Naive thymus-derived CD4-positive, alpha-beta T cell (primary cell): ENCODE measurements around the gene OCIAD2. TPM values are rescaled to one million over a fixed set of nuclear protein-coding genes. Genes with fewer than 3 reads are reported as not detected.
"Not testable (repeated sequence)": the region's sequence is repeated elsewhere in the genome, so short reads cannot be mapped to it uniquely, and the experiment has no call there.

Experiments
- ATAC-seq: fragments of 150-1000 bp; cut with Tn5 transposase; 2 replicates; pipeline ENCODE4 v1.10.0; 2021; ENCODE audit warnings: mild to moderate bottlenecking, moderate library complexity
- CTCF ChIA-PET: fragments of 350-600 bp; sonication (Branson Sonifier 250); formaldehyde crosslinking; loops from one replicate; lab custom pipeline; 2021; ENCODE audit warnings: antibody characterized with exemption; lab: Charles Lee
- POLR2A ChIA-PET: fragments of 350-600 bp; sonication (Branson Sonifier 250); formaldehyde crosslinking; loops from one replicate; lab custom pipeline; 2021; ENCODE audit warnings: antibody characterized with exemption, inconsistent platforms; lab: Charles Lee
- DNase-seq, 9 donors: peaks; one replicate each; pipeline versions ENCODE4 v3.0.0 to v3.0.0-alpha.2; 2020 to 2022; ENCODE audit warnings: mixed read lengths in 1 of 9
- H3K27ac ChIP-seq: one replicate; pipeline ENCODE4 v1.7.0; 2013; ENCODE audit warnings: mild to moderate bottlenecking, low read depth, low read length, moderate library complexity
- H3K27me3 ChIP-seq, 2 donors: one replicate each; pipeline ENCODE4 v1.7.0; 2013; ENCODE audit warnings: low read length in 2 of 2, mild to moderate bottlenecking in 2 of 2, moderate library complexity in 2 of 2; ENCODE audit not compliant: control insufficient read depth in 2 of 2, insufficient read depth in 2 of 2
- H3K36me3 ChIP-seq, 3 experiments: 1 replicate in 2 of 3; 2 replicates in 1 of 3; pipeline ENCODE4 v1.7.0; 2013; ENCODE audit warnings: low read length in 3 of 3, mild to moderate bottlenecking in 3 of 3, moderate library complexity in 1 of 3; ENCODE audit not compliant: insufficient read depth in 3 of 3, control insufficient read depth in 2 of 3
- H3K4me1 ChIP-seq, 2 donors: one replicate each; pipeline ENCODE4 v1.7.0; 2013; ENCODE audit warnings: low read length in 2 of 2, mild to moderate bottlenecking in 2 of 2, moderate library complexity in 1 of 2; ENCODE audit not compliant: control insufficient read depth in 2 of 2, insufficient read depth in 2 of 2
- H3K4me3 ChIP-seq: 2 replicates; pipeline ENCODE4 v1.7.0; 2013; ENCODE audit warnings: mild to moderate bottlenecking, low read length
- H3K9me3 ChIP-seq, 3 experiments: 1 replicate in 2 of 3; 2 replicates in 1 of 3; pipeline ENCODE4 v1.7.0; 2013; ENCODE audit warnings: low read length in 3 of 3; ENCODE audit not compliant: control insufficient read depth in 2 of 3
- H3K27ac Mint-ChIP-seq, 9 donors: one replicate each; pipeline ENCODE4 v1.8.0; 2020 to 2022; ENCODE audit warnings: mixed read lengths in 9 of 9, mild to moderate bottlenecking in 8 of 9, moderate library complexity in 5 of 9, inconsistent platforms in 2 of 9
- H3K27me3 Mint-ChIP-seq, 5 donors: one replicate each; pipeline ENCODE4 v1.8.0; 2021 to 2022; ENCODE audit warnings: mixed read lengths in 5 of 5, mild to moderate bottlenecking in 1 of 5
- H3K36me3 Mint-ChIP-seq, 5 donors: one replicate each; pipeline ENCODE4 v1.8.0; 2020 to 2022; ENCODE audit warnings: mixed read lengths in 5 of 5, mild to moderate bottlenecking in 3 of 5, inconsistent platforms in 1 of 5
- H3K4me1 Mint-ChIP-seq, 7 donors: one replicate each; pipeline ENCODE4 v1.8.0; 2020 to 2022; ENCODE audit warnings: mixed read lengths in 7 of 7, mild to moderate bottlenecking in 3 of 7, inconsistent platforms in 1 of 7
- H3K4me3 Mint-ChIP-seq, 10 donors: one replicate each; pipeline ENCODE4 v1.8.0; 2020 to 2022; ENCODE audit warnings: mild to moderate bottlenecking in 10 of 10, mixed read lengths in 10 of 10, moderate library complexity in 6 of 10, inconsistent platforms in 2 of 10
- H3K9me3 Mint-ChIP-seq, 11 donors: one replicate each; pipeline ENCODE4 v1.8.0; 2020 to 2022; ENCODE audit warnings: mixed read lengths in 11 of 11, mild to moderate bottlenecking in 4 of 11, inconsistent platforms in 1 of 11, moderate library complexity in 1 of 11
- intact Hi-C, 2 donors: fragments of 100-400 bp; cut with micrococcal nuclease; formaldehyde crosslinking; loops; one replicate each; pipeline ENCODE4 v1.15.1; 2023
- polyA plus RNA-seq, 2 donors: library from polyadenylated mRNA; unstranded; fragments of 300-500 nt; fragmentation: Illumina TruSeq; gene quantifications; one replicate each; pipeline ENCODE4 v1.2.3, GENCODE V29; 2021
- total RNA-seq, 6 experiments: library from RNA in 5 of 6; stranded (reverse) in 5 of 6; gene quantifications; 1 replicate in 5 of 6; 2 replicates in 1 of 6; pipeline ENCODE4 v1.2.3 and lab custom pipeline; 2021 to 2026

Gene OCIAD2
- total and polyA plus RNA-seq, 7 experiments from 2014 or later, result 42.0 to 398 (median 141) TPM

DNA sequence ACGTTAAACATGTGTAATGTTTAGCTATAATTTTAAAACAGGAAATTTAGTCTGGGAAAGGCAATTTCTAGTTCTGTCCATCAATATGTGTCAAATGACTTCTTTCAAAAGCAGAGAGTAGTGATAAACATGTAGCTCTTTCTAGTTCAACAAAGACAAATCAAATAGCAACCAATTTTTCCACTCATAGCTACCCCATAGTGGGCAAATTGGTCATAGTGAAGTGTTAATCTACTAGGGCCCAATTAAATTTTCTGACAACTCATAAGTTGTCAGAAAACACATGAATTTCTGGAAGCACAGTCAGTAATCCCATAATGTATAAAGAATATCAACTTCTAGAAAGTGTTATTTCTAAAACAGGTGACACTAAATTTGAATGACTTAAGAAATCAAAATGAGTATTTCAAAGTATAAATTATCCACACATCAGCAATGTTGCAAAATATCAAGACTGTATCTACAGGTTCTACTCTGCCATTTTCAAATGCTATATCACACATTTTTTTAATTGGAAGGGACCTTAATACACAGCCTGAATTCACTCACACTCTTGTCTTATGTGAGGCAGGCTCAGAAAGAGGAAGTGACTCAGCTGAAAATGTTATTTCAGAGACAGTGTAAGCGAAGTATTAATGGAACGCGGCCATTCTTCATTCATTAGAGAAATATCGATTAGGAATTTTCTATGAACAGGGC lies 7.7 kb downstream of the OCIAD2 start:
- peaks cover 17 to 75% (median 56%) of the 10 kb centered on the region in 7 donors for H3K4me1 Mint-ChIP-seq
- no peak overlapping the region for H3K27ac ChIP-seq
- ATAC-seq, result peak; percentile 46

DNA sequence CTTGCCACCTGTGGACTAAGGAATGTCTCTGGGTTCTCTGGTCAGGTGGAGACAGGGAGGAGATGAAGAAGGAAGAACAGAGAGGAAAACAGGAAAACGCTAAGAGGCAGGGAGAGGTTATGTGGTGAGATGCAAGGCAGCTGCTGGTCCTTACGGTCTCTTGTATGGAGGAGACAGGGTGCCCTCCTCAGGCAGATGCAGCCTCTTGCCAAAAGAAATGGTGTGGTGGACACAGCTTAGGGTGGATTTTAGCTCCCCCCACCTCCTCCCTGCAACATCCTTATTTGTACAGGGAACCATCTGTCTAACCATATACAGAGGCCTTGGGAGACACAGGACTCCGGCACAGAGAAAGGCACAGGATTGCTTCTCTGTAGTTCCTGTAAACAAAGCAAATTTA lies 9.7 kb downstream of the OCIAD2 start:
- CTCF ChIA-PET, result no interaction called here

More for the DNA sequence above, 7.7 kb downstream of the OCIAD2 start:
- DNase-seq, result no peak
- peak overlapping the region; percentile 18 to 81 (median 68) for H3K27ac Mint-ChIP-seq
- CTCF ChIA-PET, result no interaction called here
- H3K36me3 ChIP-seq, result peaks cover 19 to 84% (median 23%) of the 10 kb centered on the region in 3 experiments
- POLR2A ChIA-PET, result interaction anchor here (0.6 kb wide), 1 partner anchor 218 kb away, joined by 3 read pairs; no protein-coding TSS in a partner anchor
- no peak overlapping the region for H3K4me3 ChIP-seq
- H3K4me1 ChIP-seq, result peaks cover 0 to 17% of the 10 kb centered on the region in 2 donors
- no peaks in the 10 kb centered on the region for H3K27me3 Mint-ChIP-seq
- no peaks in the 10 kb centered on the region for H3K9me3 Mint-ChIP-seq
- peaks cover 35 to 81% (median 70%) of the 10 kb centered on the region in 5 donors for H3K36me3 Mint-ChIP-seq
- H3K27me3 ChIP-seq, result no peaks in the 10 kb centered on the region
- H3K4me3 Mint-ChIP-seq, result peak overlapping the region in 5 of 10 donors; percentile 9 to 68 (median 53)
- intact Hi-C loops, result no loop called here
- H3K9me3 ChIP-seq, result no peaks in the 10 kb centered on the region

DNA sequence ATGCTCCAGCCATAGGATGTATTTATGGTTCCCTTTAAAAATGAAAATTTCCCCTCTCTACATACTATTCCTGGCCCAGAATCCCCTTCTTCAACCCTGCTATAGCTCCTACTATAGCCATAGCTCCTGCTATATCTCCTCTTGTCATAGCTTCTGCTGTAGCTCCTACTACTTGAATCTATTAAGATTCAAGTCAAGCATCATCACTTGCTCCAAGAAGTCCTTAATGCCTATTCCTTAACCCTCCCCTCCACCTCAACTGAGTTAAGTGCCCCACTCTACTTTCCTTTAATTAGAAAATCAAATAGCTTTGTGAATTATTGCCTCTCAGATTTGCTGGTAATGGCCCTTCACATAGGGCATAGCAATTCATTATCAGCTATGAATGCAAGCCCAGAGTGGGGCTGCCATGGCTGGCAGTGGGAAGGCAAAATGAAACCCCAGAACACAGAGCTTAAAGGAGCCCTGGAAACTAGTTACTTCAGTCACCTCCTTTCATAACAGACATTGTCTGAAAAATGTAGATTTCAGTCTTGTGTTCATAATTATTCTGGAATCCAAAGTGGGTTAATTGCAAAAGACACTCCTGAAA lies 15.4 kb downstream of the OCIAD2 start:
- Histone ChIP-seq H3K27me3 (no peaks in the 10 kb centered on the region), H3K9me3 (peaks cover 0 to 2% (median 0%) of the 10 kb centered on the region in 3 experiments), H3K4me3 (no peak overlapping the region), H3K4me1 (no peaks in the 10 kb centered on the region), H3K36me3 (peaks cover 17 to 58% (median 20%) of the 10 kb centered on the region in 3 experiments), H3K27ac (no peak overlapping the region)
- Mint-ChIP-seq H3K9me3 (peaks cover 0 to 28% (median 10%) of the 10 kb centered on the region in 11 donors), H3K27ac (no peak overlapping the region), H3K4me3 (no peak overlapping the region), H3K4me1 (peaks cover 0 to 11% (median 0%) of the 10 kb centered on the region in 7 donors), H3K27me3 (no peaks in the 10 kb centered on the region), H3K36me3 (peaks cover 38 to 78% (median 68%) of the 10 kb centered on the region in 5 donors)
- no peak for ATAC-seq
- DNase-seq, result no peak
- intact Hi-C loops, result no loop called here
- CTCF ChIA-PET, result interaction anchor here (0.6 to 1.1 kb wide), 3 partner anchors 15 to 20 kb away, joined by 3 to 4 read pairs (median 4); partner anchors contain the start of gene OCIAD2
- POLR2A ChIA-PET, result no interaction called here

More for the DNA sequence above, 9.7 kb downstream of the OCIAD2 start:
- peaks cover 12 to 60% (median 38%) of the 10 kb centered on the region in 7 donors for H3K4me1 Mint-ChIP-seq
- Histone ChIP-seq H3K4me1 (peaks cover 0 to 11% of the 10 kb centered on the region in 2 donors), H3K9me3 (peaks cover 0 to 2% (median 0%) of the 10 kb centered on the region in 3 experiments), H3K27ac (no peak overlapping the region), H3K36me3 (peaks cover 16 to 89% (median 26%) of the 10 kb centered on the region in 3 experiments), H3K4me3 (no peak overlapping the region), H3K27me3 (no peaks in the 10 kb centered on the region)
- H3K9me3 Mint-ChIP-seq, result peaks cover 0 to under 1% (median 0%) of the 10 kb centered on the region in 11 donors
- POLR2A ChIA-PET, result interaction anchor here (0.7 to 1.7 kb wide), 2 partner anchors 9 to 410 kb away, joined by 3 to 7 read pairs; partner anchors contain the start of gene OCIAD2
- H3K27ac Mint-ChIP-seq, result peak overlapping the region in 2 of 9 donors; percentile 41 to 58
- H3K36me3 Mint-ChIP-seq, result peaks cover 36 to 86% (median 70%) of the 10 kb centered on the region in 5 donors
- intact Hi-C loops, result no loop called here
- DNase-seq (no peak), ATAC-seq (no peak)
- no peak overlapping the region for H3K4me3 Mint-ChIP-seq
- no peaks in the 10 kb centered on the region for H3K27me3 Mint-ChIP-seq

GRCh38 chr4:48889750-48890149 lies 16.8 kb downstream of the OCIAD2 start:
- POLR2A ChIA-PET, H3K4me1 Mint-ChIP-seq, H3K27ac Mint-ChIP-seq, H3K27ac ChIP-seq, CTCF ChIA-PET, H3K9me3 ChIP-seq, H3K4me3 Mint-ChIP-seq, H3K4me3 ChIP-seq, DNase-seq, H3K27me3 Mint-ChIP-seq, intact Hi-C loops, ATAC-seq, H3K27me3 ChIP-seq, H3K4me1 ChIP-seq: not testable (repeated sequence)
- peaks cover 0 to 28% (median 10%) of the 10 kb centered on the region in 11 donors for H3K9me3 Mint-ChIP-seq
- H3K36me3 Mint-ChIP-seq, result peaks cover 31 to 68% (median 59%) of the 10 kb centered on the region in 5 donors
- peaks cover 17 to 45% (median 20%) of the 10 kb centered on the region in 3 experiments for H3K36me3 ChIP-seq

DNA sequence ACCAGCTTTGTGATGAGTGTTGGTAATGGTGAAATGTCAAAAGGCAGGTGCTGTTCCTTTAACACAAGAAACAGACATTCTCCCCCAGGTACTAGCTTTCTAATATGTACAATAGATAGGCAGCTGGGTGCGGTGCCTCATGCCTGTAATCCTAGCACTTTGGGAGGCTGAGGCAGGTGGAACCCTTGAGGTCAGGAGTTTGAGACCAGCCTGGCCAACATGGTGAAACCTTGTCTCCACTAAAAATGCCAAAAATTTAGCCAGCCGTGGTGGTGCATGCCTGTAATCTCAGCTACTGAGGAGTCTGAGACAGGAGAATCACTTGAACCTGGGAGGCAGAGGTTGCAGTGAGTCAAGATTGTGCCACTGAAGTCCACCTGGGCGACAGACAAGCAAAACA lies 24.9 kb downstream of the OCIAD2 start:
- H3K27ac ChIP-seq, ATAC-seq, H3K4me1 Mint-ChIP-seq, CTCF ChIA-PET, H3K4me1 ChIP-seq, H3K4me3 ChIP-seq, H3K9me3 ChIP-seq, H3K27ac Mint-ChIP-seq, POLR2A ChIA-PET, H3K27me3 ChIP-seq, H3K4me3 Mint-ChIP-seq, H3K36me3 ChIP-seq, intact Hi-C loops, DNase-seq, H3K27me3 Mint-ChIP-seq, H3K9me3 Mint-ChIP-seq: not testable (repeated sequence)
- H3K36me3 Mint-ChIP-seq, result peaks cover 0 to 10% (median 6%) of the 10 kb centered on the region in 5 donors

- Mint-ChIP-seq H3K36me3 (peaks cover 0 to 20% (median 9%) of the 10 kb centered on the region in 5 donors), H3K9me3 (peaks cover 0 to 7% (median 2%) of the 10 kb centered on the region in 11 donors), H3K27me3 (no peaks in the 10 kb centered on the region), H3K4me1 (peaks cover 0 to 5% (median 0%) of the 10 kb centered on the region in 7 donors), H3K27ac (peak overlapping the region in 1 of 9 donors; percentile 19), H3K4me3 (no peak overlapping the region)
- Histone ChIP-seq H3K9me3 (no peaks in the 10 kb centered on the region), H3K27ac (no peak overlapping the region), H3K4me3 (no peak overlapping the region), H3K27me3 (no peaks in the 10 kb centered on the region), H3K4me1 (no peaks in the 10 kb centered on the region), H3K36me3 (no peaks in the 10 kb centered on the region)
- no peak for ATAC-seq
- intact Hi-C loops, result no loop called here
- CTCF ChIA-PET, result no interaction called here
- DNase-seq, result no peak
- POLR2A ChIA-PET, result no interaction called here
Measured at GRCh38 chr4:48879561-48880442, 26.8 kb downstream of the OCIAD2 start.
